K562 (cell line): ENCODE results near the gene SKAP1. TPM values are rescaled to one million over a fixed set of nuclear protein-coding genes. Genes with fewer than 3 reads are reported as not detected.

Experiments
- AFF4 ChIP-seq: sonication (generic); formaldehyde crosslinking; IDR thresholded peaks from 2 replicates; pipeline ENCODE4 v1.8.0; 2023; ENCODE audit warnings: mild to moderate bottlenecking, missing genetic modification reagents
- ARNT ChIP-seq, 2 experiments: fragments of 450-650 bp; IDR thresholded peaks; 2 replicates each; pipeline ENCODE4 v1.6.1; 2016; ENCODE audit warnings: mild to moderate bottlenecking in 1 of 2
- ASH1L ChIP-seq: fragments of 450-650 bp; IDR thresholded peaks from 2 replicates; pipeline ENCODE4 v1.6.1; 2018; ENCODE audit warnings: borderline replicate concordance, mild to moderate bottlenecking, low read depth; ENCODE audit not compliant: partially characterized antibody
- ETS2 ChIP-seq: IDR thresholded peaks from 2 replicates; pipeline ENCODE4 v1.6.1; 2016; ENCODE audit warnings: borderline replicate concordance, missing genetic modification characterization, mild to moderate bottlenecking, moderate library complexity, missing compliant biosample characterization; ENCODE audit not compliant: poor library complexity, severe bottlenecking
- FOXA3 ChIP-seq, 2 experiments: fragments of 450-650 bp in 1 of 2; sonication (generic) in 1 of 2; formaldehyde crosslinking; IDR thresholded peaks in 1 of 2; conservative IDR thresholded peaks in 1 of 2; 2 replicates each; pipeline versions ENCODE4 v1.4.0 to v1.8.0; 2020 to 2022; ENCODE audit warnings: mild to moderate bottlenecking in 2 of 2, missing genetic modification reagents in 1 of 2
- MAFG ChIP-seq: fragments of 450-650 bp; conservative IDR thresholded peaks from 2 replicates; pipeline ENCODE4 v1.6.1; 2016; ENCODE audit warnings: missing genetic modification characterization, missing compliant biosample characterization
- NR2C2 ChIP-seq, 2 experiments: fragments of 200-800 bp in 1 of 2; sonication (Bioruptor generic) in 1 of 2; sonication (generic) in 1 of 2; formaldehyde crosslinking in 1 of 2; IDR thresholded peaks; 2 replicates each; pipeline versions ENCODE4 v1.6.1 to v1.8.0; 2016 to 2022; ENCODE audit warnings: mild to moderate bottlenecking in 1 of 2, missing compliant biosample characterization in 1 of 2, missing genetic modification characterization in 1 of 2, missing genetic modification reagents in 1 of 2
- PREB ChIP-seq: sonication (generic); formaldehyde crosslinking; IDR thresholded peaks from 2 replicates; pipeline ENCODE4 v1.8.1; 2023; ENCODE audit warnings: mild to moderate bottlenecking, missing genetic modification reagents
- RBM15 ChIP-seq: fragments of 200-400 bp; formaldehyde crosslinking; IDR thresholded peaks from 2 replicates; pipeline ENCODE4 v1.6.1; 2018; ENCODE audit warnings: mild to moderate bottlenecking, low read length, moderate library complexity; ENCODE audit not compliant: insufficient read depth
- RNF2 ChIP-seq: sonication (generic); IDR thresholded peaks from 2 replicates; pipeline ENCODE4 v1.6.1; 2016
- SPI1 ChIP-seq: IDR thresholded peaks from 2 replicates; pipeline ENCODE4 v1.6.1; 2011; ENCODE audit warnings: low read depth, low read length, control low read depth, borderline replicate concordance
- THAP7 ChIP-seq: fragments of 250-450 bp; sonication (Bioruptor Pico); IDR thresholded peaks from 2 replicates; pipeline ENCODE4 v1.5.0; 2021
- polyA plus RNA-seq, 8 experiments: library from polyadenylated mRNA; depleted of rRNA in 4 of 8; stranded (reverse) in 5 of 8; unstranded in 3 of 8; fragments of >200 nt; fragmentation: Nextera tagmentation in 2 of 8; fragmentation: Illumina TruSeq in 1 of 8; extraction: Ambion mirVana in 2 of 8; extraction: Trizol in 1 of 8; gene quantifications; 2 replicates each; pipeline versions ENCODE4 v1.2.1 to v1.2.3, GENCODE V29; 2011 to 2014; ENCODE audit warnings: inconsistent platforms in 1 of 8, missing spikeins in 1 of 8
- total RNA-seq, 7 experiments: library from RNA; depleted of rRNA in 6 of 7; stranded (reverse); fragments of >200 nt in 6 of 7; fragmentation: Illumina TruSeq in 2 of 7; extraction: Trizol in 2 of 7; gene quantifications; 2 replicates each; pipeline versions ENCODE4 v1.2.1 to v1.2.3, GENCODE V29; 2011 to 2021; ENCODE audit warnings: low replicate concordance in 1 of 7
- TF ChIP-seq, protein P1 (sequence below): IDR thresholded peaks from 2 replicates; pipeline ENCODE4 v1.6.1; 2011; ENCODE audit warnings: borderline replicate concordance, low read depth, mild to moderate bottlenecking, moderate library complexity, low read length; ENCODE audit not compliant: insufficient read depth, poor library complexity, severe bottlenecking
- TF ChIP-seq, protein P2 (sequence below): conservative IDR thresholded peaks from 2 replicates; pipeline ENCODE4 v1.6.1; 2011; ENCODE audit warnings: low read depth, mild to moderate bottlenecking, low read length; ENCODE audit not compliant: control insufficient read depth
- TF ChIP-seq, protein P3 (sequence below): fragments of 250-450 bp; sonication (Bioruptor Pico); IDR thresholded peaks from 2 replicates; pipeline ENCODE4 v1.4.0; 2020; ENCODE audit warnings: mild to moderate bottlenecking, moderate library complexity

SKAP1 gene
- total and polyA plus RNA-seq, 9 of the 15 experiments (the other 6 are each of a cell fraction or from before 2014, with no cell fraction given), result 0.06 to 0.80 (median 0.10) TPM; not detected in 4

DNA sequence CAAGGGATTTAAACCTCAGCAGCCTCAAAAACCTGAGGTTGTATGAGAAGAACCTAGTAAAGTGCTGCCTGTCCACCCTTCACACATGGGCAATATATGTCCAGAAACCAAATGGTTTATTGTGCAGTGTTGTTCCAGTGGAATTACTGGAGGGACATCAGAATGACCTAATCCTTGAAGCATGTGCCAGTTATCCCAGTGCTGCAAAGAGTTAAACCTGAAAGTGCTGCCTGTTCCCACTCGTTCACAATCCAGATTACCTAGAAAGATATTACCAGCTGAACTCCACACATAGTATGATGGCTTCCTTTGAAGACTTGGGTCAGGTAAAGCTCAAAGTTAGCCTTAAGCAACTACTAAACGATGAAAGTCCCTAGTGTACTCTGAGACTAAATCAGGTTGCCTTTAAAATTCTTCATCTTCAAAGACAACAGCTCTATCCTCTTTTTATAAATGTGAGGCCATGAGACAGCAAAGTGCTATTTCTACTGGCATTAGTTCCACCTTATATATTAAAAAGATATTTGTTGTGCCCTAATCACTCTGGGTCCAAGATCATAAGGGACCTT, 189.4 kb downstream of the SKAP1 start (continued):
- TF ChIP-seq, protein P1, sequence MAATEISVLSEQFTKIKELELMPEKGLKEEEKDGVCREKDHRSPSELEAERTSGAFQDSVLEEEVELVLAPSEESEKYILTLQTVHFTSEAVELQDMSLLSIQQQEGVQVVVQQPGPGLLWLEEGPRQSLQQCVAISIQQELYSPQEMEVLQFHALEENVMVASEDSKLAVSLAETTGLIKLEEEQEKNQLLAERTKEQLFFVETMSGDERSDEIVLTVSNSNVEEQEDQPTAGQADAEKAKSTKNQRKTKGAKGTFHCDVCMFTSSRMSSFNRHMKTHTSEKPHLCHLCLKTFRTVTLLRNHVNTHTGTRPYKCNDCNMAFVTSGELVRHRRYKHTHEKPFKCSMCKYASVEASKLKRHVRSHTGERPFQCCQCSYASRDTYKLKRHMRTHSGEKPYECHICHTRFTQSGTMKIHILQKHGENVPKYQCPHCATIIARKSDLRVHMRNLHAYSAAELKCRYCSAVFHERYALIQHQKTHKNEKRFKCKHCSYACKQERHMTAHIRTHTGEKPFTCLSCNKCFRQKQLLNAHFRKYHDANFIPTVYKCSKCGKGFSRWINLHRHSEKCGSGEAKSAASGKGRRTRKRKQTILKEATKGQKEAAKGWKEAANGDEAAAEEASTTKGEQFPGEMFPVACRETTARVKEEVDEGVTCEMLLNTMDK, result no peak
- TF ChIP-seq ARNT (IDR thresholded peaks at IDR 0.05) (no peak), FOXA3 (CRISPR knock-in tag; conservative IDR thresholded peaks at IDR 0.05 in 1 of 2, IDR thresholded peaks at IDR 0.05 in 1 of 2) (no peak), ETS2 (tag) (no peak), THAP7 (CRISPR knock-in tag) (no peak), ASH1L (no peak), NR2C2 (CRISPR knock-in tag; IDR thresholded peaks at IDR 0.05) (no peak), NR2C2 (tag; IDR thresholded peaks at IDR 0.05) (no peak), MAFG (0 out of 2 replicates have a peak, but pooled peaks have one; percentile 13), AFF4 (CRISPR knock-in tag) (no peak), SPI1 (no peak), RNF2 (no peak), RBM15 (no peak), PREB (no peak)
- TF ChIP-seq, protein P2, sequence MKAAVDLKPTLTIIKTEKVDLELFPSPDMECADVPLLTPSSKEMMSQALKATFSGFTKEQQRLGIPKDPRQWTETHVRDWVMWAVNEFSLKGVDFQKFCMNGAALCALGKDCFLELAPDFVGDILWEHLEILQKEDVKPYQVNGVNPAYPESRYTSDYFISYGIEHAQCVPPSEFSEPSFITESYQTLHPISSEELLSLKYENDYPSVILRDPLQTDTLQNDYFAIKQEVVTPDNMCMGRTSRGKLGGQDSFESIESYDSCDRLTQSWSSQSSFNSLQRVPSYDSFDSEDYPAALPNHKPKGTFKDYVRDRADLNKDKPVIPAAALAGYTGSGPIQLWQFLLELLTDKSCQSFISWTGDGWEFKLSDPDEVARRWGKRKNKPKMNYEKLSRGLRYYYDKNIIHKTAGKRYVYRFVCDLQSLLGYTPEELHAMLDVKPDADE, result no peak
- TF ChIP-seq, protein P3, sequence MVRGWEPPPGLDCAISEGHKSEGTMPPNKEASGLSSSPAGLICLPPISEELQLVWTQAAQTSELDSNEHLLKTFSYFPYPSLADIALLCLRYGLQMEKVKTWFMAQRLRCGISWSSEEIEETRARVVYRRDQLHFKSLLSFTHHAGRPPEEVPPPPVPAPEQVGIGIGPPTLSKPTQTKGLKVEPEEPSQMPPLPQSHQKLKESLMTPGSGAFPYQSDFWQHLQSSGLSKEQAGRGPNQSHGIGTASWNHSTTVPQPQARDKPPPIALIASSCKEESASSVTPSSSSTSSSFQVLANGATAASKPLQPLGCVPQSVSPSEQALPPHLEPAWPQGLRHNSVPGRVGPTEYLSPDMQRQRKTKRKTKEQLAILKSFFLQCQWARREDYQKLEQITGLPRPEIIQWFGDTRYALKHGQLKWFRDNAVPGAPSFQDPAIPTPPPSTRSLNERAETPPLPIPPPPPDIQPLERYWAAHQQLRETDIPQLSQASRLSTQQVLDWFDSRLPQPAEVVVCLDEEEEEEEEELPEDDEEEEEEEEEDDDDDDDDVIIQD, result no peak
